Heart left ventricle (tissue), 13 donors: ENCODE data around the gene CORO1C.

ENCODE experiments used
- POLR2A ChIP-seq, 2 donors: fragments of 450-650 bp; IDR thresholded peaks; one replicate each; pipeline ENCODE4 v1.6.1; 2017; ENCODE audit warnings: antibody characterized with exemption in 2 of 2, mild to moderate bottlenecking in 2 of 2, moderate library complexity in 2 of 2
- TF ChIP-seq, protein P1 (sequence below), 12 donors: fragments of 200-600 bp; sonication (generic) in 4 of 12; IDR thresholded peaks; one replicate each; pipeline versions ENCODE4 v1.5.0 to v1.8.0; 2018 to 2022; ENCODE audit warnings: antibody characterized with exemption in 12 of 12, mild to moderate bottlenecking in 5 of 12
- donor health status: ischemic (EF 13 %, LVEDD 7.1; RV severe dilation, severe dysfunction).
- donor health status: DM: no; HTN: yes; CAD: no.
- donor health status: DM: no; HTN: no; CAD: no.
- donor health status: ischemic (EF 25% LVEDD 6.9; RV normal size, moderate dysfunction).
- donor health status: ischemic (EF 25% LVEDD 5.7; RV mildly dilated, moderate dysfunction).
- donor health status: ischemic (EF 35%, LVEDD 5.7; RV mildly dilated, moderate dysfunction).
- donor health status: nonischemic (EF 11% LVEDD 7.7; RV severe dilation, severe dysfunction).
- donor health status: DM: yes; HTN: yes; CAD: no.
- donor health status: PGD.
- donor health status: ischemic (EF 29% LVEDD 5.4; RV normal size, mild dysfunction).
- donor health status: nonischemic (EF 23%, LVEDD 6.1; RV moderate dilation, normal function).

DNA sequence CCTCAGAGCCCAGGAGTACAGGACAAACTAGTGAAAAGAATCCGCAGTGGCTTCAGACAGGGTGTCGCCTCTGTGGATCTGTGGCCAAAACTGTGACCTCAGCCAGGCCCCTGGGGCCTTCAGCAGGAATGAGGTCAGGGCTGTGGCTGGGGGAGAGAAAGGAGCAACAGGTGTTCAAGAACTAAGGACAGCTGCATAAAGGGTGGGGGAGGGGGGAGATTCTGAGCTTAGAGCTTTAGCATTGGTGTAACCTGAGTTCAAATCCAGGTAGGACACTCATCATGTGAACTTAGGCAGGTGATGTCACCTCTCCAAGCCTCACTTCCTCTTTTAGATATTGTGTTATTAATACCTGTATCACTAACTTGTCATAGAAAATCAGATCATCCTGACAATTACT, 40.9 kb upstream of the CORO1C start:
- TF ChIP-seq, protein P1, sequence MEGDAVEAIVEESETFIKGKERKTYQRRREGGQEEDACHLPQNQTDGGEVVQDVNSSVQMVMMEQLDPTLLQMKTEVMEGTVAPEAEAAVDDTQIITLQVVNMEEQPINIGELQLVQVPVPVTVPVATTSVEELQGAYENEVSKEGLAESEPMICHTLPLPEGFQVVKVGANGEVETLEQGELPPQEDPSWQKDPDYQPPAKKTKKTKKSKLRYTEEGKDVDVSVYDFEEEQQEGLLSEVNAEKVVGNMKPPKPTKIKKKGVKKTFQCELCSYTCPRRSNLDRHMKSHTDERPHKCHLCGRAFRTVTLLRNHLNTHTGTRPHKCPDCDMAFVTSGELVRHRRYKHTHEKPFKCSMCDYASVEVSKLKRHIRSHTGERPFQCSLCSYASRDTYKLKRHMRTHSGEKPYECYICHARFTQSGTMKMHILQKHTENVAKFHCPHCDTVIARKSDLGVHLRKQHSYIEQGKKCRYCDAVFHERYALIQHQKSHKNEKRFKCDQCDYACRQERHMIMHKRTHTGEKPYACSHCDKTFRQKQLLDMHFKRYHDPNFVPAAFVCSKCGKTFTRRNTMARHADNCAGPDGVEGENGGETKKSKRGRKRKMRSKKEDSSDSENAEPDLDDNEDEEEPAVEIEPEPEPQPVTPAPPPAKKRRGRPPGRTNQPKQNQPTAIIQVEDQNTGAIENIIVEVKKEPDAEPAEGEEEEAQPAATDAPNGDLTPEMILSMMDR (IDR thresholded peaks at IDR 0.05) = no peak
- TF ChIP-seq POLR2A (IDR thresholded peaks at IDR 0.05) = no peak
